ENCODE data around the gene DYRK2.

DNA sequence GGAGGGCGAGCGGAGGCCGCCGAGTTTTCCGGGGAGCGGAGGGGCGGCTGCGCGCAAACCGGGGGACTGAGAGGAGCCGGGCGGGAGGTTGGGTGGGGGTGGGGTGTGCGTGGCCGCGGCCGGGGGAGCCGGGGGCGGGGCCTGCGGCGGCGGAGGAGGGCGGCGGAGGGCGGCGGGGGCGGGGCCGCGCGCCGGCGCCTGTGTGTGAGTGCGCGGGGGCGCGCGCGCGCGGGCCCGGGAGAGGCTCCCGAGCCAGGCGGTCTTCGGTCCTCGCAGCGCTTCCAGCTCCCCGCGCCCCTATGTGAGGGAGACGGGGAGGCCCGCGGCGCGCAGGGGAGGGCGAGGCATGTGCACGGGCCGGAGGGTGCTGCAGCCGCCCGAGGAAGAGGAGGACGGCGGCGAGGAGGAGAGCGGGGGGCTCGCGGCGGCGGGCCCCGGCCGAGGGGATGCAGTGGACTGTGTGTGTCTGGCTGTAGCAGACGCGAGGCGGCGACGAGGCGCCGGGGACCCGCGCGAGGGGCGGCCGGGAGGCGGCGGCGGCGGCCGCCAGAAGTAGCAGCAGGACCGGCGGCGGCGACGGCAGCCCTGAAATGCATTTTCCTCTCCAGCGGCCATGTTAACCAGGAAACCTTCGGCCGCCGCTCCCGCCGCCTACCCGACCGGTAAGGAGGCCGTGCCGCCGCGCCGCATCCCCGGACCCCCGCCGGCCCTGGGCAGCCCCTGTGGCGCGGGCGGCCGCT, at the start of gene DYRK2:
- TF ChIP-seq POLR2A (IDR thresholded peaks at IDR 0.05) (peak; percentile 87), CTCF (IDR thresholded peaks at IDR 0.05) (no peak), POLR2AphosphoS5 (IDR thresholded peaks at IDR 0.05) (peak; percentile 93 to 95 (median 94))

Measured in transverse colon (tissue), 4 donors.